ENCODE measurements around the gene TPRG1. TPM values are rescaled to one million over a fixed set of nuclear protein-coding genes. Genes with fewer than 3 reads are reported as not detected.
A peak's percentile ranks its signal among the peaks of the same experiment; 100 is the strongest.

Gene TPRG1
- total RNA-seq, 1 experiment from 2014 or later = 0.55 TPM

GRCh38 chr3:189262746-189263145 is 91.0 kb downstream of the TPRG1 start:
- CTCF ChIA-PET = no interaction called here
- Mint-ChIP-seq H3K36me3 (no peaks in the 10 kb centered on the region), H3K9me3 (no peaks in the 10 kb centered on the region), H3K4me3 (no peak overlapping the region), H3K27ac (no peak overlapping the region), H3K4me1 (peaks cover 2% of the 10 kb centered on the region), H3K27me3 (ENCODE audit: low read depth) (no peaks in the 10 kb centered on the region)
- no peak for TF ChIP-seq MXD4 (CRISPR knock-in tag; IDR thresholded peaks at IDR 0.05; ENCODE audit: borderline replicate concordance)
- no peak for TF ChIP-seq RELA (CRISPR knock-in tag; IDR thresholded peaks at IDR 0.05; ENCODE audit: borderline replicate concordance)
- DNase-seq (ENCODE audit: low spot score) = no peak
- POLR2A ChIA-PET = no interaction called here
- ATAC-seq = no peak

- no peak for TF ChIP-seq ZNF232 (CRISPR knock-in tag; IDR thresholded peaks at IDR 0.05)
- TF ChIP-seq NR2C2 (CRISPR knock-in tag; IDR thresholded peaks at IDR 0.05) = no peak
- no peak for TF ChIP-seq ZMAT4 (CRISPR knock-in tag; IDR thresholded peaks at IDR 0.05)
- TF ChIP-seq ZNF219 (CRISPR knock-in tag; IDR thresholded peaks at IDR 0.05; ENCODE audit: borderline replicate concordance) = no peak
- no peak for TF ChIP-seq TP53 (CRISPR knock-in tag; IDR thresholded peaks at IDR 0.05)
- TF ChIP-seq JUN (CRISPR knock-in tag; IDR thresholded peaks at IDR 0.05) = no peak
- no peak for TF ChIP-seq FOXJ3 (CRISPR knock-in tag; IDR thresholded peaks at IDR 0.05; ENCODE audit: borderline replicate concordance)
- no peak for TF ChIP-seq NR3C1 (CRISPR knock-in tag; conservative IDR thresholded peaks at IDR 0.05; ENCODE audit: low read depth)
- no peak for TF ChIP-seq ZSCAN18 (CRISPR knock-in tag; IDR thresholded peaks at IDR 0.05)
- no peak for TF ChIP-seq CBFB (CRISPR knock-in tag; IDR thresholded peaks at IDR 0.05; ENCODE audit: low read depth)
- no peak overlapping the region for H3K27ac Mint-ChIP-seq
- H3K36me3 Mint-ChIP-seq = no peaks in the 10 kb centered on the region
- DNase-seq (ENCODE audit: low spot score) (peak; percentile 30), ATAC-seq (peak; percentile 48)
- ChIA-PET POLR2A (interaction anchor here (0.6 kb wide), 1 partner anchor 109 kb away, joined by 5 read pairs; no protein-coding TSS in a partner anchor), CTCF (interaction anchor here (0.8 to 2.4 kb wide), 2 partner anchors 627 to 680 kb away, joined by 3 to 10 read pairs; no protein-coding TSS in a partner anchor)
- peaks cover 10% of the 10 kb centered on the region for H3K4me1 Mint-ChIP-seq
- no peaks in the 10 kb centered on the region for H3K27me3 Mint-ChIP-seq (ENCODE audit: low read depth)
- H3K4me3 Mint-ChIP-seq = no peak overlapping the region
- H3K9me3 Mint-ChIP-seq = no peaks in the 10 kb centered on the region
Observed at GRCh38 chr3:189267981-189268613, 96.3 kb downstream of the TPRG1 start.

GRCh38 chr3:189269365-189269764 is 97.6 kb downstream of the TPRG1 start:
- H3K4me1 Mint-ChIP-seq = peaks cover 12% of the 10 kb centered on the region
- no peaks in the 10 kb centered on the region for H3K27me3 Mint-ChIP-seq (ENCODE audit: low read depth)
- ATAC-seq (no peak), DNase-seq (ENCODE audit: low spot score) (no peak)
- no peaks in the 10 kb centered on the region for H3K9me3 Mint-ChIP-seq
- no peak overlapping the region for H3K4me3 Mint-ChIP-seq
- ChIA-PET CTCF (interaction anchor here (0.6 to 2.4 kb wide), 3 partner anchors 282 to 679 kb away, joined by 3 to 10 read pairs (median 3); no protein-coding TSS in a partner anchor), POLR2A (no interaction called here)
- no peaks in the 10 kb centered on the region for H3K36me3 Mint-ChIP-seq
- no peak overlapping the region for H3K27ac Mint-ChIP-seq
- no peak for TF ChIP-seq TP53 (CRISPR knock-in tag; IDR thresholded peaks at IDR 0.05)
- TF ChIP-seq USF1 (CRISPR knock-in tag; IDR thresholded peaks at IDR 0.05) = no peak
- no peak for TF ChIP-seq CREB1 (CRISPR knock-in tag; IDR thresholded peaks at IDR 0.05)
- TF ChIP-seq ZNF425 (CRISPR knock-in tag; conservative IDR thresholded peaks at IDR 0.05) = no peak
- no peak for TF ChIP-seq ATF3 (CRISPR knock-in tag; conservative IDR thresholded peaks at IDR 0.05)
- TF ChIP-seq ZNF219 (CRISPR knock-in tag; IDR thresholded peaks at IDR 0.05; ENCODE audit: borderline replicate concordance) = no peak
- TF ChIP-seq FOXP4 (CRISPR knock-in tag; IDR thresholded peaks at IDR 0.05) = no peak
- TF ChIP-seq ZNF671 (CRISPR knock-in tag; IDR thresholded peaks at IDR 0.05) = no peak
- TF ChIP-seq GTF2I (CRISPR knock-in tag; conservative IDR thresholded peaks at IDR 0.05) = no peak
- no peak for TF ChIP-seq STAT6 (CRISPR knock-in tag; conservative IDR thresholded peaks at IDR 0.05; ENCODE audit: low read depth)
- TF ChIP-seq FOXP1 (CRISPR knock-in tag; IDR thresholded peaks at IDR 0.05; ENCODE audit: borderline replicate concordance) = no peak
- TF ChIP-seq TEAD1 (CRISPR knock-in tag; IDR thresholded peaks at IDR 0.05) = no peak
- TF ChIP-seq MYBL2 (CRISPR knock-in tag; IDR thresholded peaks at IDR 0.05) = no peak
